Gastrocnemius medialis (tissue), 4 donors: ENCODE results near the gene STK36. TPM values are rescaled to one million over a fixed set of nuclear protein-coding genes. Genes with fewer than 3 reads are reported as not detected.

Experiments
- ATAC-seq, 2 donors: fragments of 150-250 bp; one replicate each; pipeline ENCODE4 v1.9.1; 2016
- DNase-seq, 2 donors: peaks; one replicate each; pipeline ENCODE4 v3.0.0-alpha.2; 2019
- H3K27ac ChIP-seq, 4 donors: fragments of 200-600 bp; sonication (generic); 1 replicate in 1 of 4; 2 replicates in 3 of 4; pipeline ENCODE4 v1.5.1; 2016 to 2018; ENCODE audit warnings: mild to moderate bottlenecking in 2 of 4, moderate library complexity in 1 of 4
- H3K27me3 ChIP-seq, 3 donors: fragments of 200-600 bp; sonication (generic) in 2 of 3; 1 replicate in 1 of 3; 2 replicates in 2 of 3; pipeline versions ENCODE4 v1.5.1 to v1.6.0; 2016 to 2019; ENCODE audit warnings: mild to moderate bottlenecking in 1 of 3, moderate library complexity in 1 of 3
- H3K36me3 ChIP-seq, 2 donors: fragments of 200-600 bp; sonication (generic) in 1 of 2; one replicate each; pipeline ENCODE4 v1.5.1; 2017 to 2018
- H3K4me1 ChIP-seq, 2 donors: fragments of 200-600 bp; sonication (generic) in 1 of 2; one replicate each; pipeline ENCODE4 v1.5.1; 2016 to 2017; ENCODE audit warnings: mild to moderate bottlenecking in 2 of 2
- H3K4me3 ChIP-seq, 4 donors: fragments of 200-600 bp; sonication (generic) in 3 of 4; 1 replicate in 1 of 4; 2 replicates in 3 of 4; pipeline ENCODE4 v1.5.1; 2016 to 2019; ENCODE audit warnings: mild to moderate bottlenecking in 2 of 4
- H3K9me3 ChIP-seq, 3 donors: fragments of 200-600 bp; sonication (generic) in 2 of 3; 1 replicate in 1 of 3; 2 replicates in 2 of 3; pipeline ENCODE4 v1.5.1; 2016 to 2019
- CTCF ChIP-seq, 5 experiments: fragments of 450-650 bp in 3 of 5; fragments of 200-600 bp in 2 of 5; sonication (generic) in 2 of 5; IDR thresholded peaks in 4 of 5; conservative IDR thresholded peaks in 1 of 5; 1 replicate in 4 of 5; 2 replicates in 1 of 5; pipeline ENCODE4 v1.5.1; 2016 to 2019; ENCODE audit warnings: antibody characterized with exemption in 5 of 5, mild to moderate bottlenecking in 3 of 5, moderate library complexity in 3 of 5
- POLR2A ChIP-seq, 2 donors: fragments of 450-650 bp; IDR thresholded peaks; one replicate each; pipeline ENCODE4 v1.6.1; 2017; ENCODE audit warnings: antibody characterized with exemption in 2 of 2, mild to moderate bottlenecking in 2 of 2, moderate library complexity in 2 of 2
- in situ Hi-C, 4 donors: fragments of 200-750 bp; cut with MboI; loops; one replicate each; pipeline versions ENCODE4 v1.15.0 to v1.8.0; 2017; ENCODE audit warnings: low sequenced_read_pairs in 4 of 4
- intact Hi-C: fragments of 100-400 bp; cut with DNase I; formaldehyde crosslinking; loops from one replicate; pipeline ENCODE4 v1.15.1; 2023; ENCODE audit warnings: low total_unique reads
- total RNA-seq, 4 donors: library from RNA; depleted of rRNA; stranded (reverse); fragments of >200 nt; gene quantifications; one replicate each; pipeline versions ENCODE4 v1.1.0 to v1.2.3, GENCODE V29; 2016

The STK36 gene
- total RNA-seq, 4 donors from 2014 or later, result 3.0 to 16.3 (median 7.6) TPM

DNA sequence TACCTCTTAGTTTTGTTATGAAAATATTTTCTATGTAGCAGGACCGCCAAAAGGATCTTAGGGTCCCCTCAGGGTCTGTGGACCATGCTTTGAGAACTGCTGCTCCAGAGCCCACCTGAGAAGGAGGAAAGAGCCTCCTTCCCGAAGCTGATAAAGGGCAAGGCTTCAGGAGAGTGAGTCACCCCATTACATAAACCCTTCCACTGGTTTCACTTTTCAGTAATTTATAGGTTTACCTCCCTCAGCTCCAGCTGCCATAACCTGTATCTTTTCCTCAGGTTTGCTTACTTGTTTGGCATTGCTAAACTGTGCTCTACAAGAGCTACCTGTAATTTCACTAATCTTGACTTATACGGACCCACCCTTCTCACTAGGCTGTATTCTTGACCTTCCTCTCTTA is 45.4 kb downstream of the STK36 start:
- peak; percentile 61 to 85 for ATAC-seq
- Histone ChIP-seq H3K4me1 (peaks cover 0 to under 1% of the 10 kb centered on the region in 2 donors), H3K27ac (no peak overlapping the region), H3K9me3 (no peaks in the 10 kb centered on the region), H3K36me3 (peaks cover 0 to 8% of the 10 kb centered on the region in 2 donors), H3K4me3 (no peak overlapping the region), H3K27me3 (no peaks in the 10 kb centered on the region)
- TF ChIP-seq CTCF (IDR thresholded peaks at IDR 0.05 in 4 of 5, conservative IDR thresholded peaks at IDR 0.05 in 1 of 5) (no peak), POLR2A (IDR thresholded peaks at IDR 0.05) (no peak)
- in situ Hi-C loops, result loop anchor here in 1 of 4 donors (5.0 to 10.0 kb wide), 2 partner anchors 68 to 125 kb away; partner anchors contain the start of gene CYP27A1
- intact Hi-C loops, result no loop called here
- no peak for DNase-seq

GRCh38 chr2:218718058-218718457 is 46.2 kb downstream of the STK36 start:
- H3K36me3 ChIP-seq, result peaks cover 0 to 8% of the 10 kb centered on the region in 2 donors
- H3K27ac ChIP-seq, result no peak overlapping the region
- H3K9me3 ChIP-seq, result no peaks in the 10 kb centered on the region
- ATAC-seq, result no peak
- H3K27me3 ChIP-seq, result no peaks in the 10 kb centered on the region
- H3K4me3 ChIP-seq, result no peak overlapping the region
- DNase-seq, result no peak
- TF ChIP-seq CTCF (IDR thresholded peaks at IDR 0.05 in 4 of 5, conservative IDR thresholded peaks at IDR 0.05 in 1 of 5), result no peak
- intact Hi-C loops, result no loop called here
- in situ Hi-C loops, result loop anchor here in 1 of 4 donors (5.0 to 10.0 kb wide), 2 partner anchors 67 to 124 kb away; partner anchors contain the start of gene CYP27A1
- H3K4me1 ChIP-seq, result no peaks in the 10 kb centered on the region

DNA sequence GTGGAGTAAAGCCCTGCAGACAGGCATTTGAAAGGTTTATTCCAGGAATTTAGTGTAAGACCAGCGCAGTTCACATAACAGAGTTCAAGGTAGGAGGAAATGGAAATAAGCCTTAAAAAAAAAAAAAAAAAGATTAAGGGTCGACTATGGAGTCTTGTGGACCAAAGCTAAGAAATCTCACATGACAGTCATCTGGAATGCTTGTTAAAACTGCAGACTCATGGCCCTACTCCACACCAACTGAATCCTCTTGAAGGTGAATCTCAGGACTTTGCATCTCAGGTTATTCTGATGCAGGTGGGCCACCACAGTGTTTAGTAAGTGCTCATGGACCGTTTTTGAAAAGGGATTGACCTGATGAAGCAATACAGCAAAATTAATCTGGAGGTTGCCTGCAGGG is 47.6 kb downstream of the STK36 start:
- in situ Hi-C loops, result loop anchor here in 1 of 4 donors (5.0 to 10.0 kb wide), 2 partner anchors 65 to 123 kb away; partner anchors contain the start of gene CYP27A1
- no peak for ATAC-seq

GRCh38 chr2:218720048-218721041 is 48.5 kb downstream of the STK36 start:
- TF ChIP-seq POLR2A (IDR thresholded peaks at IDR 0.05), result no peak
- no peak for TF ChIP-seq CTCF (IDR thresholded peaks at IDR 0.05 in 4 of 5, conservative IDR thresholded peaks at IDR 0.05 in 1 of 5)
- Histone ChIP-seq H3K27me3 (no peaks in the 10 kb centered on the region), H3K4me3 (no peak overlapping the region), H3K4me1 (no peaks in the 10 kb centered on the region), H3K27ac (no peak overlapping the region), H3K36me3 (peaks cover 0 to 8% of the 10 kb centered on the region in 2 donors), H3K9me3 (no peaks in the 10 kb centered on the region)
- in situ Hi-C loops, result loop anchor here in 1 of 4 donors (5.0 kb wide), 1 partner anchor 132 kb away; no protein-coding TSS in a partner anchor
- intact Hi-C loops, result no loop called here
- ATAC-seq (no peak), DNase-seq (no peak)

More for the DNA sequence above, 47.6 kb downstream of the STK36 start:
- Histone ChIP-seq H3K4me1 (no peaks in the 10 kb centered on the region), H3K27ac (no peak overlapping the region), H3K36me3 (peaks cover 0 to 8% of the 10 kb centered on the region in 2 donors), H3K9me3 (no peaks in the 10 kb centered on the region), H3K4me3 (no peak overlapping the region), H3K27me3 (no peaks in the 10 kb centered on the region)
- no peak for DNase-seq
- intact Hi-C loops, result no loop called here
- TF ChIP-seq POLR2A (IDR thresholded peaks at IDR 0.05) (no peak), CTCF (IDR thresholded peaks at IDR 0.05 in 4 of 5, conservative IDR thresholded peaks at IDR 0.05 in 1 of 5) (no peak)
